ENCODE measurements around the gene ZC3H10. TPM values are rescaled to one million over a fixed set of nuclear protein-coding genes. Genes with fewer than 3 reads are reported as not detected.
"Not testable (repeated sequence)": the region's sequence is repeated elsewhere in the genome, so short reads cannot be mapped to it uniquely, and the experiment has no call there.

The ZC3H10 gene
- total RNA-seq, 6 experiments from 2014 or later = 1.7 to 5.4 (median 3.2) TPM

GRCh38 chr12:56115329-56115728 is 2.7 kb upstream of the ZC3H10 start:
- 62% methylated on average over 10 of the region's 10 CpGs for WGBS (ENCODE audit: insufficient coverage, low coverage, low lambda C conversion rate, missing lambda C conversion rate)
- H3K4me1 ChIP-seq = peaks cover 0 to 16% (median 8%) of the 10 kb centered on the region in 4 donors
- no peaks in the 10 kb centered on the region for H3K27me3 ChIP-seq
- TF ChIP-seq CTCF (IDR thresholded peaks at IDR 0.05) (no peak), POLR2A (IDR thresholded peaks at IDR 0.05) (no peak)
- peak overlapping the region; percentile 78 to 88 (median 81) for H3K27ac ChIP-seq
- H3K36me3 ChIP-seq = peaks cover 0 to 33% (median 14%) of the 10 kb centered on the region in 4 donors
- ATAC-seq = no peak
- DNase-seq = no peak
- peak overlapping the region; percentile 58 to 95 (median 74) for H3K4me3 ChIP-seq
- H3K9me3 ChIP-seq = no peaks in the 10 kb centered on the region
- intact Hi-C loops (cut with DNase I) = no loop called here

DNA sequence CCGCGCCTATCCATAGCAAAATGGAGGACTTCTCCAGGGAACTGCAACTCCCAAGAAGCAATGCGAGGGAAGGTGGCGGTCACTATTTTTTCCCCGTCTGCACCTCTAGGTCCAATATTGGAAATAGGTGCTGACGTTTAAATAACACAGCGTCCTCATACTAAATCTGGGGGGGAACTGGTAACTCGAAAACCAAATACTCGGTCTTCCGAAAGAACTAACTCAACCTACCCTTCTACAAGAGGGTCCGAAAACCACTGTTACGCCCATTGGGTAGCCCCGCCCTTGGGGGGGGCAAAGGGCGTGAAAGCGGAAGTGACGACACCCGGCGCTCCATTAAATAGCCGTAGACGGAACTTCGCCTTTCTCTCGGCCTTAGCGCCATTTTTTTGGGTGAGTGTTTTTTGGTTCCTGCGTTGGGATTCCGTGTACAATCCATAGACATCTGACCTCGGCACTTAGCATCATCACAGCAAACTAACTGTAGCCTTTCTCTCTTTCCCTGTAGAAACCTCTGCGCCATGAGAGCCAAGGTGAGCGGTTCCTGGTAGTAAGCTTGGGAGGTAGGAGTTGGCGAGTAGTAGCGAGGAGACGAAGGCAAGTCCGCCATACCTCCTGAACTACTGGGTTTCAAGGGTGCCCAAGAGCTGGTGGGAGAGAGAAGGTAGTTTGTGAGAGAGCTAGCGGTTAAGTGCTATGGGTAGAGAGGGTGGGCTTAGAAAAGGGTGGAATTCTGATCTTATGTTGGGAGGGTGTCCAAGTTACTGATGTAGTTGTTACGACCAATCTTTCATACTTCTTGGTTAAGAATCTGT is 1.6 kb upstream of the ZC3H10 start, which contains the start of gene RPL41:
TSS of gene RPL41 (plus strand) at position 367 of the 815 bp plus-strand sequence.
- WGBS (ENCODE audit: insufficient coverage, low coverage, low lambda C conversion rate, missing lambda C conversion rate) = under 1% methylated on average over 34 of the region's 34 CpGs
- TF ChIP-seq POLR2A (IDR thresholded peaks at IDR 0.05) (peak; percentile 95), CTCF (IDR thresholded peaks at IDR 0.05) (no peak)
- Histone ChIP-seq H3K4me1 (peaks cover 0 to 27% (median 13%) of the 10 kb centered on the region in 4 donors), H3K36me3 (peaks cover 0 to 21% (median 5%) of the 10 kb centered on the region in 4 donors), H3K27me3 (no peaks in the 10 kb centered on the region), H3K27ac (peak within 1 kb of the TSS; percentile 78 to 88 (median 81)), H3K9me3 (no peaks in the 10 kb centered on the region), H3K4me3 (peak within 1 kb of the TSS; percentile 58 to 95 (median 74))
- ATAC-seq = peak; percentile 61 to 64 (median 63)
- intact Hi-C loops (cut with DNase I) = no loop called here
- DNase-seq = peak; percentile 92 to 95 (median 94)

- DNase-seq; H3K27me3 ChIP-seq; intact Hi-C loops (cut with DNase I); ATAC-seq; H3K9me3 ChIP-seq: not testable (repeated sequence)
- Histone ChIP-seq H3K4me1 (peaks cover 0 to 34% (median 17%) of the 10 kb centered on the region in 4 donors), H3K27ac (peak overlapping the region; percentile 78 to 88 (median 81)), H3K4me3 (peak overlapping the region; percentile 58 to 95 (median 74)), H3K36me3 (peaks cover 0 to 14% (median 2%) of the 10 kb centered on the region in 4 donors)
- WGBS (ENCODE audit: insufficient coverage, low coverage, low lambda C conversion rate, missing lambda C conversion rate) = 0% methylated on average over 12 of the region's 16 CpGs
These were observed 872 bp upstream of the ZC3H10 start for GRCh38 chr12:56117082-56117706.

DNA sequence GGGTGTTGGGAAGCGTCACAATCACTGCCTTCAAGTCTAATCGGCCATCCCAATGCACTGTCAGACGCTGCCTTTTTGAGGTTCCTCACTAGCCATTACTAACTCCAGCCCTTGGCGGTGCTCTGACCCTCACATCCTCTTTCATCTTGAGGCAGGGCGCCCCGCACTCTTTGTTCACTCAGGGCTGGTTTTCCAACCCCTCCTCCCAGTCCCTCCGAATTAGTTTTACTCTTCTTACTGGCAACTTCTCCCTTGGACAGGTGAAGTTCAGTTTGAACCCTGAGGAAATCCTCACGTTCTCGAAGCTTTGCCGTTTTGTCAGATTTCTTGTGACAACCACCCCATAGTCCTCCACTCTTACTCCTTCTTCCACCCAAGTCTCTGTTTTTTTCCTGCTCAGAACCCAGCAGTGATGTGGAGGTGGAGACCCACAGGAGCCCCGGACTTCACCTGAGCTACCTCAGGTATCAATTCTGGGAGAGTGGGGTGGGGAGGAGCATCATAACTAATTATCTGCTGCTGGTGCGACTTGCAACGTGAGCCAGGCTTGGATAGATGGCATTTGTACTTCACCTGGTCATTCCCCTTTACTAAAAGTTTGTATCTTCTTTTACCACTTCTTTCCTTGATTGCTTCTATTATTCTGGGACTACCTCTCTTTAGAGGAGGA is 757 bp downstream of the ZC3H10 start:
- peak in 1 of 4 donors; percentile 0 for ATAC-seq
- intact Hi-C loops (cut with DNase I) = no loop called here

More for the DNA sequence above, 757 bp downstream of the ZC3H10 start:
- DNase-seq = no peak
- no peak for TF ChIP-seq POLR2A (IDR thresholded peaks at IDR 0.05)
- no peak for TF ChIP-seq CTCF (IDR thresholded peaks at IDR 0.05)
- H3K36me3 ChIP-seq = no peaks in the 10 kb centered on the region
- H3K27ac ChIP-seq = peak overlapping the region; percentile 75 to 84 (median 82)
- H3K4me1 ChIP-seq = peaks cover 0 to 50% (median 19%) of the 10 kb centered on the region in 4 donors
- no peaks in the 10 kb centered on the region for H3K9me3 ChIP-seq
- 3% methylated on average over 11 of the region's 13 CpGs for WGBS (ENCODE audit: insufficient coverage, low coverage, low lambda C conversion rate, missing lambda C conversion rate)
- H3K27me3 ChIP-seq = no peaks in the 10 kb centered on the region
- peak overlapping the region; percentile 56 to 95 (median 74) for H3K4me3 ChIP-seq
